Measurements from ENCODE around the gene TRPM5.

Gene TRPM5

GRCh38 chr11:2470495-2470894, 26.2 kb upstream of the TRPM5 start:
- DNase-seq = no peak

GRCh38 chr11:2468363-2469235, 24.3 kb upstream of the TRPM5 start:
- no peak for DNase-seq

GRCh38 chr11:2467695-2468055, 23.4 kb upstream of the TRPM5 start:
- DNase-seq = no peak

GRCh38 chr11:2466869-2467694, 22.8 kb upstream of the TRPM5 start:
- peak; percentile 15 for DNase-seq

- no peak for DNase-seq
These were observed 21.9 kb upstream of the TRPM5 start for GRCh38 chr11:2466069-2466801.

- no peak for DNase-seq
These were observed 21.1 kb upstream of the TRPM5 start for GRCh38 chr11:2465202-2466068.

GRCh38 chr11:2464451-2465165, 20.3 kb upstream of the TRPM5 start:
- no peak for DNase-seq

GRCh38 chr11:2463766-2464277, 19.5 kb upstream of the TRPM5 start:
- DNase-seq = no peak

GRCh38 chr11:2462986-2463765, 18.9 kb upstream of the TRPM5 start:
- no peak for DNase-seq

- no peak for DNase-seq
These were observed 18.2 kb upstream of the TRPM5 start for GRCh38 chr11:2462543-2462985.

GRCh38 chr11:2461956-2462542, 17.7 kb upstream of the TRPM5 start:
- no peak for DNase-seq

- DNase-seq = no peak
These were observed 17.1 kb upstream of the TRPM5 start for GRCh38 chr11:2461253-2461955.

GRCh38 chr11:2460540-2461252, 16.4 kb upstream of the TRPM5 start:
- no peak for DNase-seq

GRCh38 chr11:2459796-2460531, 15.7 kb upstream of the TRPM5 start:
- no peak for DNase-seq

- DNase-seq = no peak
These were observed 14.9 kb upstream of the TRPM5 start for GRCh38 chr11:2459016-2459725.

- no peak for DNase-seq
These were observed 14.0 kb upstream of the TRPM5 start for GRCh38 chr11:2458321-2458720.

- DNase-seq = no peak
These were observed 9.1 kb upstream of the TRPM5 start for GRCh38 chr11:2453436-2453835.
